SK-N-SH (cell line): ENCODE data around the gene SETD3. TPM values are rescaled to one million over a fixed set of nuclear protein-coding genes. Genes with fewer than 3 reads are reported as not detected.

Source experiments
- CTCF ChIA-PET: fragments of 300-600, 350-600 bp; formaldehyde crosslinking; extraction: SDS; loops from one replicate; lab custom pipeline; 2021; lab: Yijun Ruan, JAX
- POLR2A ChIA-PET: fragments of 350-600 bp; sonication (Branson Sonifier 250); formaldehyde crosslinking; extraction: SDS; loops from one replicate; lab custom pipeline; 2020; ENCODE audit warnings: antibody characterized with exemption, inconsistent platforms; lab: Yijun Ruan, JAX
- DNase-seq: peaks from one replicate; pipeline ENCODE4 v3.0.0; 2012
- H2AFZ ChIP-seq: fragments of 200-600 bp; sonication (generic); 2 replicates; pipeline ENCODE4 v1.8.1; 2016; ENCODE audit warnings: antibody characterized with exemption, mild to moderate bottlenecking, low read depth
- H3F3A ChIP-seq: fragments of 200-600 bp; sonication (generic); replicated peaks from 2 replicates; pipeline ENCODE3; 2016; ENCODE audit warnings: antibody characterized with exemption, mild to moderate bottlenecking; ENCODE audit not compliant: insufficient read depth
- H3K27ac ChIP-seq, 2 experiments: fragments of 200-500 bp in 1 of 2; fragments of 200-600 bp in 1 of 2; sonication (Bioruptor generic) in 1 of 2; sonication (generic), shearing (Covaris generic) in 1 of 2; 2 replicates each; pipeline versions ENCODE4 v1.5.1 to v1.6.1; 2014 to 2016; ENCODE audit warnings: low read depth in 2 of 2, inconsistent platforms in 1 of 2, low read length in 1 of 2, mild to moderate bottlenecking in 1 of 2, mixed read lengths in 1 of 2
- H3K27me3 ChIP-seq: fragments of 200-600 bp; sonication (generic), shearing (Covaris generic); 2 replicates; pipeline ENCODE4 v1.6.1; 2016; ENCODE audit warnings: mixed run types; ENCODE audit not compliant: insufficient read depth
- H3K36me3 ChIP-seq, 2 experiments: fragments of 200-500 bp in 1 of 2; fragments of 200-600 bp in 1 of 2; sonication (Bioruptor generic) in 1 of 2; sonication (generic) in 1 of 2; replicated peaks in 1 of 2; 2 replicates each; pipeline versions ENCODE3 to v1.5.1; 2014 to 2016; ENCODE audit warnings: low read length in 1 of 2, mild to moderate bottlenecking in 1 of 2; ENCODE audit not compliant: insufficient read depth in 2 of 2, control insufficient read depth in 1 of 2
- H3K4me1 ChIP-seq, 2 experiments: fragments of 200-500 bp in 1 of 2; fragments of 200-600 bp in 1 of 2; sonication (Bioruptor generic) in 1 of 2; sonication (generic), shearing (Covaris generic) in 1 of 2; 2 replicates each; pipeline versions ENCODE4 v1.5.1 to v1.6.1; 2014 to 2016; ENCODE audit warnings: low read depth in 1 of 2, low read length in 1 of 2, mixed run types in 1 of 2; ENCODE audit not compliant: insufficient read depth in 2 of 2, control insufficient read depth in 1 of 2
- H3K4me2 ChIP-seq: fragments of 200-600 bp; sonication (generic), shearing (Covaris generic); 2 replicates; pipeline ENCODE4 v1.6.1; 2017; ENCODE audit warnings: mixed run types
- H3K4me3 ChIP-seq, 2 experiments: fragments of 200-500 bp in 1 of 2; fragments of 200-600 bp in 1 of 2; sonication (Bioruptor generic) in 1 of 2; sonication (generic), shearing (Covaris generic) in 1 of 2; 2 replicates each; pipeline versions ENCODE4 v1.5.1 to v1.8.1; 2014 to 2016; ENCODE audit warnings: low read depth in 2 of 2, inconsistent platforms in 1 of 2, low read length in 1 of 2, mild to moderate bottlenecking in 1 of 2, mixed read lengths in 1 of 2, moderate library complexity in 1 of 2
- H3K79me2 ChIP-seq: fragments of 200-600 bp; sonication (generic); 2 replicates; pipeline ENCODE4 v1.8.1; 2017; ENCODE audit warnings: mild to moderate bottlenecking; ENCODE audit not compliant: insufficient read depth
- H3K9ac ChIP-seq: fragments of 200-600 bp; sonication (generic); 2 replicates; pipeline ENCODE4 v1.6.1; 2017; ENCODE audit warnings: mixed run types
- H3K9me2 ChIP-seq: fragments of 200-600 bp; sonication (generic); 2 replicates; pipeline ENCODE4 v1.6.1; 2017; ENCODE audit warnings: mixed run types
- H3K9me3 ChIP-seq: fragments of 200-600 bp; sonication (generic); 2 replicates; pipeline ENCODE4 v1.6.1; 2017; ENCODE audit warnings: mixed run types, mild to moderate bottlenecking, moderate library complexity
- H4K20me1 ChIP-seq: fragments of 200-600 bp; sonication (generic); 2 replicates; pipeline ENCODE4 v1.6.1; 2017; ENCODE audit warnings: mild to moderate bottlenecking, mixed run types; ENCODE audit not compliant: insufficient read depth
- ELF1 ChIP-seq: IDR thresholded peaks from 2 replicates; pipeline ENCODE4 v1.4.0; 2012
- EP300 ChIP-seq, 2 experiments: IDR thresholded peaks; 2 replicates each; pipeline versions ENCODE4 v1.4.0 to v1.6.1; 2012; ENCODE audit warnings: borderline replicate concordance in 1 of 2, low read depth in 1 of 2, low read length in 1 of 2
- FOSL2 ChIP-seq: IDR thresholded peaks from 2 replicates; pipeline ENCODE4 v1.4.0; 2012; ENCODE audit warnings: low read depth, mild to moderate bottlenecking, moderate library complexity, borderline replicate concordance
- MEF2A ChIP-seq: IDR thresholded peaks from 2 replicates; pipeline ENCODE4 v1.4.0; 2012; ENCODE audit warnings: low read depth, borderline replicate concordance
- MXI1 ChIP-seq: IDR thresholded peaks from 2 replicates; pipeline ENCODE4 v1.6.1; 2012; ENCODE audit warnings: mild to moderate bottlenecking, low read depth, low read length, improper control_type of control experiment
- NRF1 ChIP-seq: IDR thresholded peaks from 2 replicates; pipeline ENCODE4 v1.6.1; 2012; ENCODE audit warnings: low read depth, mild to moderate bottlenecking, low read length
- POLR2AphosphoS5 ChIP-seq: IDR thresholded peaks from 2 replicates; pipeline ENCODE4 v1.6.1; 2012; ENCODE audit warnings: low read depth, low read length
- RAD21 ChIP-seq: IDR thresholded peaks from 2 replicates; pipeline ENCODE4 v1.6.1; 2012; ENCODE audit warnings: mild to moderate bottlenecking, low read length
- RCOR1 ChIP-seq: fragments of 150-350 bp; IDR thresholded peaks from 2 replicates; pipeline ENCODE4 v1.6.1; 2017; ENCODE audit warnings: antibody characterized with exemption, low read length
- SMC3 ChIP-seq: IDR thresholded peaks from 2 replicates; pipeline ENCODE4 v1.6.1; 2012; ENCODE audit warnings: low read depth, low read length, improper control_type of control experiment
- TCF12 ChIP-seq: IDR thresholded peaks from 2 replicates; pipeline ENCODE4 v1.4.0; 2012
- WGBS: methylation state at CpG from one replicate; pipeline ENCODE4 v1.1.6; 2017; ENCODE audit warnings: low lambda C conversion rate; 5-methylcytosine and 5-hydroxymethylcytosine counted together
- polyA plus RNA-seq, 3 experiments: library from polyadenylated mRNA; depleted of rRNA; stranded (reverse); fragments of >200 nt; gene quantifications; 2 replicates each; pipeline ENCODE4 v1.2.3, GENCODE V29; 2012
- TF ChIP-seq, protein P1 (sequence below): IDR thresholded peaks from 2 replicates; pipeline ENCODE4 v1.4.0; 2012; ENCODE audit warnings: low read depth
- TF ChIP-seq, protein P2 (sequence below): fragments of 200-600 bp; sonication (generic); IDR thresholded peaks from 2 replicates; pipeline ENCODE4 v1.6.1; 2017; ENCODE audit warnings: antibody characterized with exemption, mild to moderate bottlenecking, moderate library complexity
- TF ChIP-seq, protein P3 (sequence below): IDR thresholded peaks from 2 replicates; pipeline ENCODE4; 2012
- TF ChIP-seq, protein P4 (sequence below): fragments of 150-350 bp; IDR thresholded peaks from 2 replicates; pipeline ENCODE4 v1.6.1; 2017; ENCODE audit warnings: antibody characterized with exemption, low read length, low read depth, borderline replicate concordance
- TF ChIP-seq, protein P5 (sequence below): fragments of 150-350 bp; IDR thresholded peaks from 2 replicates; pipeline ENCODE4 v1.6.1; 2016; ENCODE audit warnings: mild to moderate bottlenecking, low read depth, low read length

Gene SETD3
- 19.1 and 22.7 TPM in 2 replicates for polyA plus RNA-seq (2012; rRNA removed)
- polyA plus RNA-seq (2012; cell fraction: cytosol; rRNA removed), result 24.4 and 28.7 TPM in 2 replicates
- polyA plus RNA-seq (2012; cell fraction: nucleus; rRNA removed), result 8.5 and 14.9 TPM in 2 replicates

DNA sequence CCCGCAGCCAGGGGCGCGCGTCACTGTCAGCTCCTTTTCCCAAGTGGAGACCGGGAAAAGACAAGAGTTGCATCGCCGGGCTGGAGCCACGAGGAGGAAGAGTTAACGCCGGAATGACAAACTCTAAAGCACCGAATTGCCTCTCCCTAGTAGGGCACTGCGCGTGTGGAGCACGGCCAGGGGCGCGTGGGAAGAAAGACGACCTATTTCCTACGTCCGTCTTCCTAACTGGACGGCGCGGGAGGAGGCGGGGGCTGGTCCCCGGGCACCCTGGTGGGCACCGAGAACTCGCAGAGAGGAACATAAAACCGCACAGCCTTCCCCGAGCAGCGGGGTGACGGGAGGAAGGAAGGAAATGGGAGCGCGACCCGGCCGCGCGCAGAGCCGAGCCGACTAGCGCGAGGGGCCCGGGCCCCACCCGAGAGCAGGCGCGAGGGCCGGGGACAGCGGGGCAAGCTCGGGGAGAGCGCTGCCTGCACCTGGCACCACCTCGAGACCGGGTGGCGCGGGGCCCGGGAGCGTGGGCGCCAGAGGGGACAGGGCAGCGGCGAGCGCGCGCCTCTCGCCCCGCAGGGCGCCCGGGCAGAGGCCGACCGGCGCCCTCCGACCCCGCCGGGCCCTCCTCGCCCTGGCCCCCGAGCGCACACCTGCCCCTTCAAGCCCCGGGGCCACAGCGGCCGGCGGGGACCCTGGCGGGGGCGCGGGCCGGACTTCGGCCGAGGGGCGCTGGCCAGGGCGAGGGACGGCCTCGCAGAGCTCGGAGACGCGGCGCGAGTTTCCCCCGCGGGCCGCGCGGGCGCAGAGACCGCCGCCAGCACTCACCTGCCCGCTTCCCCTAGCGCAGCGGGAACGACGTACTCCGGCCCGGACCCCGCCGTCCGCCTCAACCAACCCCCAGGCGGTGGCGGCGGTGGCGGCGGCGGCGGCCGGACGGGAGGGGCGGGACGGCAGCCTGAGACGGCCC, at the start of gene SETD3:
TSS of gene SETD3 (minus strand) at position 954 of the 964 bp plus-strand sequence. CDS start 15,054 bp downstream, outside the sequence.
- H3K79me2 ChIP-seq, result peaks cover 90% of the 10 kb centered on the region
- POLR2A ChIA-PET, result interaction anchor here (0.9 to 1.4 kb wide), 2 partner anchors 15 to 125 kb away, joined by 3 read pairs; no protein-coding TSS in a partner anchor
- H3K4me3 ChIP-seq, result peak within 1 kb of the TSS; percentile 95 to 96
- peaks cover 21 to 25% of the 10 kb centered on the region in 2 experiments for H3K4me1 ChIP-seq
- peak; percentile 61 for DNase-seq
- peak within 1 kb of the TSS; percentile 97 for H3K9ac ChIP-seq
- H4K20me1 ChIP-seq, result peaks cover 82% of the 10 kb centered on the region
- 0% methylated on average over 25 of the region's 122 CpGs for WGBS
- H3F3A ChIP-seq, result peaks cover 17% of the 10 kb centered on the region
- no peaks in the 10 kb centered on the region for H3K27me3 ChIP-seq
- peak within 1 kb of the TSS; percentile 98 for H3K4me2 ChIP-seq
- peak within 1 kb of the TSS; percentile 72 to 91 for H3K27ac ChIP-seq
- CTCF ChIA-PET, result interaction anchor here (0.8 to 1.6 kb wide), 3 partner anchors 45 to 313 kb away, joined by 3 to 4 read pairs (median 3); partner anchors contain the start of gene EML1
- no peaks in the 10 kb centered on the region for H3K9me2 ChIP-seq
- H2AFZ ChIP-seq, result peak within 1 kb of the TSS; percentile 92; the same call in 1 of the 2 replicates
- TF ChIP-seq TCF12, result no peak
- TF ChIP-seq, protein P1, sequence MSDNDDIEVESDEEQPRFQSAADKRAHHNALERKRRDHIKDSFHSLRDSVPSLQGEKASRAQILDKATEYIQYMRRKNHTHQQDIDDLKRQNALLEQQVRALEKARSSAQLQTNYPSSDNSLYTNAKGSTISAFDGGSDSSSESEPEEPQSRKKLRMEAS, result peak; percentile 62; the same call in 1 of the 2 replicates
- TF ChIP-seq, protein P2, sequence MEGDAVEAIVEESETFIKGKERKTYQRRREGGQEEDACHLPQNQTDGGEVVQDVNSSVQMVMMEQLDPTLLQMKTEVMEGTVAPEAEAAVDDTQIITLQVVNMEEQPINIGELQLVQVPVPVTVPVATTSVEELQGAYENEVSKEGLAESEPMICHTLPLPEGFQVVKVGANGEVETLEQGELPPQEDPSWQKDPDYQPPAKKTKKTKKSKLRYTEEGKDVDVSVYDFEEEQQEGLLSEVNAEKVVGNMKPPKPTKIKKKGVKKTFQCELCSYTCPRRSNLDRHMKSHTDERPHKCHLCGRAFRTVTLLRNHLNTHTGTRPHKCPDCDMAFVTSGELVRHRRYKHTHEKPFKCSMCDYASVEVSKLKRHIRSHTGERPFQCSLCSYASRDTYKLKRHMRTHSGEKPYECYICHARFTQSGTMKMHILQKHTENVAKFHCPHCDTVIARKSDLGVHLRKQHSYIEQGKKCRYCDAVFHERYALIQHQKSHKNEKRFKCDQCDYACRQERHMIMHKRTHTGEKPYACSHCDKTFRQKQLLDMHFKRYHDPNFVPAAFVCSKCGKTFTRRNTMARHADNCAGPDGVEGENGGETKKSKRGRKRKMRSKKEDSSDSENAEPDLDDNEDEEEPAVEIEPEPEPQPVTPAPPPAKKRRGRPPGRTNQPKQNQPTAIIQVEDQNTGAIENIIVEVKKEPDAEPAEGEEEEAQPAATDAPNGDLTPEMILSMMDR, result peak; percentile 23; the same call in 1 of the 2 replicates
- peak; percentile 13; the same call in 1 of the 2 replicates for TF ChIP-seq NRF1
- TF ChIP-seq MXI1, result peak; percentile 83
- no peak for TF ChIP-seq RCOR1
- H3K36me3 ChIP-seq, result no peaks in the 10 kb centered on the region
- H3K9me3 ChIP-seq, result no peaks in the 10 kb centered on the region

DNA sequence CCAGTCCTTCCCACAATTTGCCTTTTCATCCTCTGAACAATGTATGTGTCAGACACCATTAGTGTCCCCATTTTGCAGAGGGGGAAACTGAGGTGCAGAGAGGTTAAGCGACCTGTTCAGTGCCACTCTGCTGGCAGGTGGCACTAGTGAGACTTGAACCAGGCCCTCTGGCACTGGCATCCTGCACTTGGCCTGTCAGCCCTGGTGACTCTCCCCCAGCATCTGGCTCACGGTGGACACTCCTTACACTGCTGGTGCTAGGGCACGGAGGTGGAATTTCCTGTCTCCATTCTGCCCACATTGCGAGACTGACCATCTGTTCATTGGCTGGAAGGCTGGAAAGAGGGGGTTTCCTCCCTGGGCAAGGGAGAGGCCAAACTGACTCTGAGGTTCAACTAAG, 49.2 kb upstream of the SETD3 start:
- WGBS, result 63% methylated on average over 3 of the region's 4 CpGs
- Histone ChIP-seq H3K4me2 (no peak overlapping the region), H3K79me2 (peaks cover 30% of the 10 kb centered on the region; the same call in 1 of the 2 replicates), H3K27ac (no peak overlapping the region; a peak in 1 of 4 replicates), H3K27me3 (no peaks in the 10 kb centered on the region), H3K9me3 (no peaks in the 10 kb centered on the region), H2AFZ (no peak overlapping the region), H3F3A (no peaks in the 10 kb centered on the region), H3K9me2 (no peaks in the 10 kb centered on the region), H3K36me3 (no peaks in the 10 kb centered on the region), H3K4me3 (no peak overlapping the region), H3K4me1 (peaks cover 22 to 43% of the 10 kb centered on the region in 2 experiments; a peak in 1 of 4 replicates), H4K20me1 (no peaks in the 10 kb centered on the region), H3K9ac (no peak overlapping the region)
- POLR2A ChIA-PET, result no interaction called here
- no peak for DNase-seq
- CTCF ChIA-PET, result no interaction called here
- no peak for TF ChIP-seq MEF2A
- no peak for TF ChIP-seq RCOR1
- no peak for TF ChIP-seq NRF1
- TF ChIP-seq ELF1, result no peak
- no peak for TF ChIP-seq EP300 (IDR thresholded peaks at IDR 0.05; ENCODE audit: borderline replicate concordance in 1 of 2, low read depth in 1 of 2, low read length in 1 of 2)
- no peak for TF ChIP-seq TCF12
- TF ChIP-seq, protein P3, sequence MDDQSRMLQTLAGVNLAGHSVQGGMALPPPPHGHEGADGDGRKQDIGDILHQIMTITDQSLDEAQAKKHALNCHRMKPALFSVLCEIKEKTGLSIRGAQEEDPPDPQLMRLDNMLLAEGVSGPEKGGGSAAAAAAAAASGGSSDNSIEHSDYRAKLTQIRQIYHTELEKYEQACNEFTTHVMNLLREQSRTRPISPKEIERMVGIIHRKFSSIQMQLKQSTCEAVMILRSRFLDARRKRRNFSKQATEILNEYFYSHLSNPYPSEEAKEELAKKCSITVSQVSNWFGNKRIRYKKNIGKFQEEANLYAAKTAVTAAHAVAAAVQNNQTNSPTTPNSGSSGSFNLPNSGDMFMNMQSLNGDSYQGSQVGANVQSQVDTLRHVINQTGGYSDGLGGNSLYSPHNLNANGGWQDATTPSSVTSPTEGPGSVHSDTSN, result no peak
- TF ChIP-seq, protein P4, sequence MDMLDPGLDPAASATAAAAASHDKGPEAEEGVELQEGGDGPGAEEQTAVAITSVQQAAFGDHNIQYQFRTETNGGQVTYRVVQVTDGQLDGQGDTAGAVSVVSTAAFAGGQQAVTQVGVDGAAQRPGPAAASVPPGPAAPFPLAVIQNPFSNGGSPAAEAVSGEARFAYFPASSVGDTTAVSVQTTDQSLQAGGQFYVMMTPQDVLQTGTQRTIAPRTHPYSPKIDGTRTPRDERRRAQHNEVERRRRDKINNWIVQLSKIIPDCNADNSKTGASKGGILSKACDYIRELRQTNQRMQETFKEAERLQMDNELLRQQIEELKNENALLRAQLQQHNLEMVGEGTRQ, result no peak
- TF ChIP-seq, protein P5, sequence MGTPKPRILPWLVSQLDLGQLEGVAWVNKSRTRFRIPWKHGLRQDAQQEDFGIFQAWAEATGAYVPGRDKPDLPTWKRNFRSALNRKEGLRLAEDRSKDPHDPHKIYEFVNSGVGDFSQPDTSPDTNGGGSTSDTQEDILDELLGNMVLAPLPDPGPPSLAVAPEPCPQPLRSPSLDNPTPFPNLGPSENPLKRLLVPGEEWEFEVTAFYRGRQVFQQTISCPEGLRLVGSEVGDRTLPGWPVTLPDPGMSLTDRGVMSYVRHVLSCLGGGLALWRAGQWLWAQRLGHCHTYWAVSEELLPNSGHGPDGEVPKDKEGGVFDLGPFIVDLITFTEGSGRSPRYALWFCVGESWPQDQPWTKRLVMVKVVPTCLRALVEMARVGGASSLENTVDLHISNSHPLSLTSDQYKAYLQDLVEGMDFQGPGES, result no peak
- TF ChIP-seq FOSL2, result no peak
- TF ChIP-seq POLR2AphosphoS5, result no peak
- TF ChIP-seq RAD21, result peak; percentile 46
- peak; percentile 32 for TF ChIP-seq SMC3
